GM12801 (cell line): ENCODE results near the gene ALOX12.

Experiments
- TF ChIP-seq, protein P1 (sequence below): IDR thresholded peaks from one replicate; pipeline ENCODE4 v1.5.1; 2011; ENCODE audit warnings: control low read depth; ENCODE audit not compliant: insufficient read length; ENCODE audit errors: extremely low read depth

ALOX12 gene

DNA sequence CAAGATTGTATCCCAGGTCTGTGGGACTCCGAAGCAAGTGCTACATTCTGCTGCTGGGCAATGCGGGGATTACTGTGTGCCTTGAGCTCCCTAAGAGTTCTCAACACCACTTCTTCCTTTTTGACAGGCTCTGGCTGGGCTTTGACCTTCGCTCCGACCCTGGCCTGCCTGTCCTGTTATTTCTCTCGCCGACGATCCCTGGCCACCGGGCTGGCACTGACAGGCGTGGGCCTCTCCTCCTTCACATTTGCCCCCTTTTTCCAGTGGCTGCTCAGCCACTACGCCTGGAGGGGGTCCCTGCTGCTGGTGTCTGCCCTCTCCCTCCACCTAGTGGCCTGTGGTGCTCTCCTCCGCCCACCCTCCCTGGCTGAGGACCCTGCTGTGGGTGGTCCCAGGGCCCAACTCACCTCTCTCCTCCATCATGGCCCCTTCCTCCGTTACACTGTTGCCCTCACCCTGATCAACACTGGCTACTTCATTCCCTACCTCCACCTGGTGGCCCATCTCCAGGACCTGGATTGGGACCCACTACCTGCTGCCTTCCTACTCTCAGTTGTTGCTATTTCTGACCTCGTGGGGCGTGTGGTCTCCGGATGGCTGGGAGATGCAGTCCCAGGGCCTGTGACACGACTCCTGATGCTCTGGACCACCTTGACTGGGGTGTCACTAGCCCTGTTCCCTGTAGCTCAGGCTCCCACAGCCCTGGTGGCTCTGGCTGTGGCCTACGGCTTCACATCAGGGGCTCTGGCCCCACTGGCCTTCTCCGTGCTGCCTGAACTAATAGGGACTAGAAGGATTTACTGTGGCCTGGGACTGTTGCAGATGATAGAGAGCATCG, 42.4 kb downstream of the ALOX12 start:
- TF ChIP-seq, protein P1, sequence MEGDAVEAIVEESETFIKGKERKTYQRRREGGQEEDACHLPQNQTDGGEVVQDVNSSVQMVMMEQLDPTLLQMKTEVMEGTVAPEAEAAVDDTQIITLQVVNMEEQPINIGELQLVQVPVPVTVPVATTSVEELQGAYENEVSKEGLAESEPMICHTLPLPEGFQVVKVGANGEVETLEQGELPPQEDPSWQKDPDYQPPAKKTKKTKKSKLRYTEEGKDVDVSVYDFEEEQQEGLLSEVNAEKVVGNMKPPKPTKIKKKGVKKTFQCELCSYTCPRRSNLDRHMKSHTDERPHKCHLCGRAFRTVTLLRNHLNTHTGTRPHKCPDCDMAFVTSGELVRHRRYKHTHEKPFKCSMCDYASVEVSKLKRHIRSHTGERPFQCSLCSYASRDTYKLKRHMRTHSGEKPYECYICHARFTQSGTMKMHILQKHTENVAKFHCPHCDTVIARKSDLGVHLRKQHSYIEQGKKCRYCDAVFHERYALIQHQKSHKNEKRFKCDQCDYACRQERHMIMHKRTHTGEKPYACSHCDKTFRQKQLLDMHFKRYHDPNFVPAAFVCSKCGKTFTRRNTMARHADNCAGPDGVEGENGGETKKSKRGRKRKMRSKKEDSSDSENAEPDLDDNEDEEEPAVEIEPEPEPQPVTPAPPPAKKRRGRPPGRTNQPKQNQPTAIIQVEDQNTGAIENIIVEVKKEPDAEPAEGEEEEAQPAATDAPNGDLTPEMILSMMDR: no peak

DNA sequence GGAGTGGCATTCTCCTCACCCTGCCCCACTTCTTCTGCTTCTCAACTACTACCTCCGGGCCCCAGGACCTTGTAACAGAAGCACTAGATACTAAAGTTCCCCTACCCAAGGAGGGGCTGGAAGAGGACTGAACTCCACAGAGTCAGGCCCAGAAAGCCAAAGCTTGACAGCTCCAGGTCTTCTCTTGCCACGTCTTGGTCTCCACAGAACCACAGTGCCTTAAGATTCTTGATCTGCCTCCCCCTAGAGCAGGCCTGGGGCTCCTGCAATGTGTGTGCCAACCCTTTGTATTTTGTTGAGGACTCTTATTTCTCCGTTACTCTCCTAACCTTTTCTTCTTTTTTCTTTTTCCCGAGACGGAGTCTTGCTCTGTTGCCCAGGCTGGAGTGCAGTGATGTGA, 44.0 kb downstream of the ALOX12 start:
- TF ChIP-seq, protein P1: no peak

DNA sequence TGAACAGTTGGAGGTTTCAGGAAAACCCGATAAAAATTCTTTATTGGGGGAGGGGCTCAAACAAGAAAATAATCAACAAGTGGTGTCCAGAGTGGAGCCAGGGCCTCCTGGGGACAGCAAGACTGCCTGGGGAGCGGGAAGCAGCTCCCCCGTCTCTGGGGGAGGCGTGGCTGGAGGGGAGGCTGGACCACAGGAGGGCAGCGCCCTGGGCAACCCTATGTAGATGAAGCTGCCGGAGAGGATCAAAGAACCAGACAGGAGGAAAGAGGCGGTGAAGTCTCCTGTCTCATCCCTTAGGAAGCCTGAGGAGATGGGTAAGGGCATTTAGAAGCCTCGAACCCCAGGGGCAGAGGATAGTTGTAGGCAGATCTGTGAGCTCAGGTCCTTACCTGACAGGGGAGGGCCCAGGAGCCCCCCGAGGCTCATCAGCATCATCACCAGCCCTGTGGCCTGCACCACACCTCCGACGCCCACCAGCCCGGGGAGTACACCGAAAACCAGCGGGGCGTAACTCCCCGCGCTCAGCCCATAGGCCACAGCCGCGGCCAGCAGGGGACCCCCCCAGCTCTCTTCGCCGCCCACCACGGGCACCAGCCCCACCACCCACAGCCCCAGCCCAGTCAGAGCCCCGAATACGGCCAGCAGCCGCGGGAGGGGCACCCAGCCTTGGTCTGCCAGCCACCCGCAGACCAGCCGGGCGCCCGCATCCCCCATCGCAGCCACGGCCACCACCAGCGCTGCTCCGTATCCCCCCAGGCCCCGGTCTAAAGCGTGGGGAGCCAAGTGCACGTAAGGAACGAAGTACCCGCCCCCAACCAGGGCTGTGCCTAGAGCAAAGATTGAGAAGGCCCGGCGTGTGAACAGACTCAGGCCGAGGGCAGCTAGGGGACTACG, 46.0 kb downstream of the ALOX12 start:
- TF ChIP-seq, protein P1: no peak

DNA sequence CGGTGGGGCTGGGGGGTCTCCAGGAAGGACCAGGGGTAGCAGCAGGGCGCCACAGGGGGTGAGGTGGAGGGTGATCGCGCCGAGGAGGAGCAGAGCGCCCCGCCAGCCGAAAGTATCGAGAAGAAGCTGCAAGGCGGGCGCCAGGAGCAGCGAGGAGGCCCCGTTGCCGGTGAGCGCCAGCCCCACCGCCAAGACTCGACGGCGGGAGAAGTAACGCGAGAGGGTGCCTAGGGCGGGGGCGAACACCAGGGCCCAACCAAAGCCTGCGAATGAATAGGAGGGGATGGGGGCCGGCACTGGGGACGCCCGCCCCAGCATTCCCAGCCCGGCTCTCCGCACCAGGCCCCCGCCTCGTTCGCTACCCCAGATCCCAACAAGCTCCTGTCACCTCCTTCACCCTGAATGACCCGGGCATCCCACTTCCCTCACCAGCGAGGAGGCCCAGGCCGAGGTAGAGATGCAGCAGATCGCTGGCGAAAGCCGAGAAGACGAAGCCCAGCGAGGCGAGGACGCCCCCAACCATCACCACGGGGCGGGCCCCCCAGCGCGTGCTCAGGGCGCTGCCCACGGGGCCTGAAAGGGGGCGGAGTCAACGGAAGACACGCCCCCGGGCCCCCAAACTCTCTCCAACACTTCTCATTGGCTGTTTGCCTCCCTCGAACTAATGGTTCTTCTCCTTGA, 46.8 kb downstream of the ALOX12 start:
- TF ChIP-seq, protein P1: no peak

DNA sequence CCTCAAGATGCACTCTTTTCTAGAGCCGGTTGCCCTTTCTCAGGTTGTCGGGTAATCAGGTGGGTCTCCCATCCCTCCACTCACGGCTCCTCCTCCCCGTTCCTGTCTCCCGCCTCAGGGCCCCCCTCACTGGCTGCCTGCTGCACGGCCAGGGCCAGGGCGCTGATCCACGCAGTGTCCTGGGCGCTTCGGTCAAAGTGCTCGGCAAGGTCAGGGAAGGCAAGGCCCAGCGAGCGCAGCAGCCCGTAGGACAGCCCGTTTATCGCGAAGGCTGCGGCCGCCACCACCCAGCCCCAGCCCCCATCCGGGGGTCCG, 47.3 kb downstream of the ALOX12 start:
- TF ChIP-seq, protein P1: no peak

DNA sequence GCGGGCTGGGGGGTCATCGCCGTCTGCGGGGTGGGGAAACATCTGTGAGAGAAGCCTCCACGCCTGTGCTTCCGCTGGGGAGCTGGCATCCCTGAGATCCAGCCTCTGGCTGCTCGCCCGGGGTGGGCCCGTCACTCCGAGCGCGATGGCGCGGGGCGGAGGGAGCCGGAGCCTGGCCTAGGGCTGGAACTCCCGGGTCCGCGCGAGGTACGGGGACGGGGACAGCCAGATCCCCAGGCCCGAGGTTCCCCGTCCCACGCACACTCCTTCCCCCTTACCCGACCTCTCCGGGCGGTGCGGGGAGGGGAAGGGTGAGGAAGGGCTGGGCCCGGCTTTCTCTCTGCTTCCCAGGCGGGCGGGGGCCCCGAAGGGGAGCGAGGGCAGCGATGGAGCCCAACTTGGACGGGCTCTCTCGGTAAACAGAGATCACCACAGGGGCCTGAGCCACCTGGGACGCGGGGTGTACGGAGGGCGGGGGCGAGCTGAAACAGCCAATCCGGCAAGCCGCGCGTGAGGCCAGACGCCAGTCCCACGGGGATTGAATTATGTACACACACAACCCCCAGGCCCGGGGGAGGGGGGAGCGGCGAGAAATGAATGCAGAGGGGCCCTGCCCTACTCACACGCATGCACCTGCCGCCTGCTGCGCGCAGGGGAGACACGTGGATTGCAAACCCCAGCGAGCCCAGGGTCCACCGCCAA, 47.8 kb downstream of the ALOX12 start, which contains the start of gene SLC16A11:
Gene SLC16A11 (minus strand): TSS at position 596 of the 702 bp plus-strand sequence. CDS start 579 bp downstream, at position 17.
- TF ChIP-seq, protein P1: no peak
